ENCODE data around the gene P2RX3.

Gene P2RX3

GRCh38 chr11:57375490-57375889 lies 37.3 kb downstream of the P2RX3 start:
- DNase-seq (ENCODE audit: low spot score), result peak; percentile 24
- no peak for TF ChIP-seq CTCF (IDR thresholded peaks at IDR 0.05; ENCODE audit: extremely low read depth, insufficient read depth, missing control alignments)
- in situ Hi-C loops (cut with MboI; ENCODE audit: low pct_unique_long_range_greater_than_20kb, low sequenced_read_pairs, unreplicated experiment), result no loop called here

DNA sequence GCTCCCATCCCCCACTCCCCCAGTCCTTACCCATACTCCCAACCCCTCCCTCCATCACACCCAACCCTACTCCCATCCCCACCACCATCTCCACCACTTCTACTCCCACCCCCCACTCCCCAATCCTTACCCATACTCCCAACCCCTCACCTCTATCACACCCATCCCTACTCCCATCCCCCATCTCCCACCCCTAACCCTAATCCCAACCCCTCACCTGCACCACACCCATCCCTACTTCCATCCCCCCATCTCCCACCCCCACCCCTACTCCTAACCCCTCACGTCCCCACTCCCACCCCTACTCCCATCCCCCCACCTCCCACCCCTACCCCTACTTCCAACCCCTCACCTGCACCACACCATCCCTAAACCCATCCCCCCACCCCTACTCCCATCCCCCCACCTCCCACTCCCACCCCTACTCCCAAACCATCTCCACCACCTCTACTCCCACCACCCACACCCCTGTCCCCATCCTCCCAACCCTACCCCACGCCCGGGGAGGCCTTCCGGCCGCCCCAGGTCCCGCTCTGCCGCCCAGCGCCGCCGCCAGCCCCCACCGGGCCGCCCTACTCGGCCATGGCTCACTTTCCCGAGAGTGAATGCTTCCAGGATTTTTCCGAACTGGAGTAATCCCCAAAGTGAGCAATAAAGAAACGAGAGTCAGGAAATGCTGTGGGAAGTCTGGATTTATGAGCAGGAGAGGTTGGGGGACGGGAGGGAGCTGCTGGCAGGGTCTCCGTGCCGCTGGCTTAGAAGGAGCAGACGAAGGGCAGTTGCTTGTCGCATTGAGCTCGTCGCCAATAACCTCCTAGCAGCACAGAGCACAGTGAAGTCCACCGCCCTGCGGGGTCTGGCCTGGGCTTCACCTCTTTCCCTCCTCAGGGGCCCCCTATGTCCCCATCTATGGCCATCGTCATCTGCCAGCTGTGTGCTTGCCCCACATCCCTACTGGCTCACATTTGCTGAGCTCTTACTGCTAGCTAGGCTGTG lies 38.2 kb downstream of the P2RX3 start:
- peak; percentile 16 for DNase-seq (ENCODE audit: low spot score)
- in situ Hi-C loops (cut with MboI; ENCODE audit: low pct_unique_long_range_greater_than_20kb, low sequenced_read_pairs, unreplicated experiment), result no loop called here
- TF ChIP-seq CTCF (IDR thresholded peaks at IDR 0.05; ENCODE audit: extremely low read depth, insufficient read depth, missing control alignments), result no peak

- no peak for TF ChIP-seq CTCF (IDR thresholded peaks at IDR 0.05; ENCODE audit: extremely low read depth, insufficient read depth, missing control alignments)
- in situ Hi-C loops (cut with MboI; ENCODE audit: low pct_unique_long_range_greater_than_20kb, low sequenced_read_pairs, unreplicated experiment), result no loop called here
Observed at GRCh38 chr11:57377107-57377506, 39.0 kb downstream of the P2RX3 start.

DNA sequence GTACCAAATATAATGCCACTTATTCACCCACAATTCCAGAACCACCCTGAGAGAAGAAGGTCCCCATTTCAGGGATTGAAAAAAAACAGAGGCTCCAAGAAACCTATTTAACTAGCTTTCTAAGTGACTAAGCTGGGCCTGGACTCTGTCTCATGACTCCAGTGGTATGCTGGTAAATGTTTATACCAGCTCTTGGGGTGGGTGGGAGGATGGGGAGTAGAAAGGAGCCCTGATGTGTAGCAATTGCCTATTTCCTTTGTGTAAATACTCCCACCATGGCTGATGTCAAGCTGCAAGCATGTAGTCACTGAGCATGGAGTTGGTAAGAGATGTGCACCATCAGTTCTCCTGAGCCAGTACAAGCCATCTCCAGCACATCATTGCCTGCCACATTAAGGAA lies 40.0 kb downstream of the P2RX3 start:
- in situ Hi-C loops (cut with MboI; ENCODE audit: low pct_unique_long_range_greater_than_20kb, low sequenced_read_pairs, unreplicated experiment), result no loop called here
- no peak for TF ChIP-seq CTCF (IDR thresholded peaks at IDR 0.05; ENCODE audit: extremely low read depth, insufficient read depth, missing control alignments)
- no peak for DNase-seq (ENCODE audit: low spot score)

More at GRCh38 chr11:57377107-57377506, 39.0 kb downstream of the P2RX3 start:
- DNase-seq (ENCODE audit: low spot score), result no peak

GRCh38 chr11:57379732-57380131 lies 41.6 kb downstream of the P2RX3 start:
- no peak for DNase-seq (ENCODE audit: low spot score)
- in situ Hi-C loops (cut with MboI; ENCODE audit: low pct_unique_long_range_greater_than_20kb, low sequenced_read_pairs, unreplicated experiment), result no loop called here
- no peak for TF ChIP-seq CTCF (IDR thresholded peaks at IDR 0.05; ENCODE audit: extremely low read depth, insufficient read depth, missing control alignments)

GRCh38 chr11:57380975-57381374 lies 42.8 kb downstream of the P2RX3 start, which contains the start of gene PRG3:
PRG3 (minus strand) TSS chr11:57381150; CDS start chr11:57380708, 442 bp downstream.
- in situ Hi-C loops (cut with MboI; ENCODE audit: low pct_unique_long_range_greater_than_20kb, low sequenced_read_pairs, unreplicated experiment), result no loop called here
- TF ChIP-seq CTCF (IDR thresholded peaks at IDR 0.05; ENCODE audit: extremely low read depth, insufficient read depth, missing control alignments), result no peak
- no peak for DNase-seq (ENCODE audit: low spot score)

Measured in GM13977 (cell line).